ENCODE measurements around the gene PHF3. TPM values are rescaled to one million over a fixed set of nuclear protein-coding genes. Genes with fewer than 3 reads are reported as not detected.

PHF3 gene
- total RNA-seq, 1 experiment from 2014 or later = 21.8 TPM

- no peak overlapping the region for H2AFZ ChIP-seq (ENCODE audit: low read length)
- no peak overlapping the region for H3K4me3 ChIP-seq (ENCODE audit: low read length)
- H4K20me1 ChIP-seq (ENCODE audit: low read length) = no peaks in the 10 kb centered on the region
- DNase-seq (no peak), ATAC-seq (no peak)
- no TSS peak for BruUV-seq (replicated peaks)
- no peak overlapping the region for H3K4me2 ChIP-seq (ENCODE audit: low read length)
- no peaks in the 10 kb centered on the region for H3K9me3 ChIP-seq (ENCODE audit: low read length)
- no peak for TF ChIP-seq EZH2 (IDR thresholded peaks at IDR 0.05; ENCODE audit: low read length, unreplicated experiment)
- TF ChIP-seq, protein P1, sequence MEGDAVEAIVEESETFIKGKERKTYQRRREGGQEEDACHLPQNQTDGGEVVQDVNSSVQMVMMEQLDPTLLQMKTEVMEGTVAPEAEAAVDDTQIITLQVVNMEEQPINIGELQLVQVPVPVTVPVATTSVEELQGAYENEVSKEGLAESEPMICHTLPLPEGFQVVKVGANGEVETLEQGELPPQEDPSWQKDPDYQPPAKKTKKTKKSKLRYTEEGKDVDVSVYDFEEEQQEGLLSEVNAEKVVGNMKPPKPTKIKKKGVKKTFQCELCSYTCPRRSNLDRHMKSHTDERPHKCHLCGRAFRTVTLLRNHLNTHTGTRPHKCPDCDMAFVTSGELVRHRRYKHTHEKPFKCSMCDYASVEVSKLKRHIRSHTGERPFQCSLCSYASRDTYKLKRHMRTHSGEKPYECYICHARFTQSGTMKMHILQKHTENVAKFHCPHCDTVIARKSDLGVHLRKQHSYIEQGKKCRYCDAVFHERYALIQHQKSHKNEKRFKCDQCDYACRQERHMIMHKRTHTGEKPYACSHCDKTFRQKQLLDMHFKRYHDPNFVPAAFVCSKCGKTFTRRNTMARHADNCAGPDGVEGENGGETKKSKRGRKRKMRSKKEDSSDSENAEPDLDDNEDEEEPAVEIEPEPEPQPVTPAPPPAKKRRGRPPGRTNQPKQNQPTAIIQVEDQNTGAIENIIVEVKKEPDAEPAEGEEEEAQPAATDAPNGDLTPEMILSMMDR (conservative IDR thresholded peaks at IDR 0.05; ENCODE audit: low read depth, low read length) = no peak
- no peak for TF ChIP-seq EZH2phosphoT487 (IDR thresholded peaks at IDR 0.05; ENCODE audit: borderline replicate concordance, low read length)
- H3K27me3 ChIP-seq (ENCODE audit: low read length) = no peaks in the 10 kb centered on the region
- ChIA-PET POLR2A (ENCODE audit: unreplicated experiment) (no interaction called here), CTCF (no interaction called here)
- H3K79me2 ChIP-seq (ENCODE audit: low read length) = peaks cover 27% of the 10 kb centered on the region; the same call in 1 of the 2 replicates
- H3K4me1 ChIP-seq (ENCODE audit: insufficient read depth, low read length) = no peaks in the 10 kb centered on the region
- H3F3A ChIP-seq (ENCODE audit: low read length, unreplicated experiment) = no peaks in the 10 kb centered on the region
- no peak overlapping the region for H3K27ac ChIP-seq (ENCODE audit: low read length)
- no peak overlapping the region for H3K9ac ChIP-seq (ENCODE audit: low read length)
- no peaks in the 10 kb centered on the region for H3K36me3 ChIP-seq (ENCODE audit: low read depth, low read length)
- no peaks in the 10 kb centered on the region for H3K9me2 ChIP-seq (replicated peaks; ENCODE audit: low read length)
- intact Hi-C loops (cut with micrococcal nuclease) = no loop called here
These were observed 39.5 kb downstream of the PHF3 start for GRCh38 chr6:63675138-63675537.

GRCh38 chr6:63676412-63677114 is 41.0 kb downstream of the PHF3 start:
- Histone ChIP-seq H4K20me1 (ENCODE audit: low read length) (no peaks in the 10 kb centered on the region), H3K36me3 (ENCODE audit: low read depth, low read length) (no peaks in the 10 kb centered on the region), H3K4me1 (ENCODE audit: insufficient read depth, low read length) (no peaks in the 10 kb centered on the region), H3K4me3 (ENCODE audit: low read length) (no peak overlapping the region), H3F3A (ENCODE audit: low read length, unreplicated experiment) (no peaks in the 10 kb centered on the region), H3K79me2 (ENCODE audit: low read length) (peaks cover 15% of the 10 kb centered on the region), H3K27me3 (ENCODE audit: low read length) (no peaks in the 10 kb centered on the region), H3K4me2 (ENCODE audit: low read length) (no peak overlapping the region), H3K9ac (ENCODE audit: low read length) (no peak overlapping the region), H2AFZ (ENCODE audit: low read length) (no peak overlapping the region), H3K27ac (ENCODE audit: low read length) (no peak overlapping the region), H3K9me3 (ENCODE audit: low read length) (no peaks in the 10 kb centered on the region), H3K9me2 (replicated peaks; ENCODE audit: low read length) (no peaks in the 10 kb centered on the region)
- ATAC-seq (no peak), DNase-seq (no peak)
- intact Hi-C loops (cut with micrococcal nuclease) = no loop called here
- TF ChIP-seq EZH2phosphoT487 (IDR thresholded peaks at IDR 0.05; ENCODE audit: borderline replicate concordance, low read length) (no peak), EZH2 (IDR thresholded peaks at IDR 0.05; ENCODE audit: low read length, unreplicated experiment) (no peak)
- TF ChIP-seq, protein P1 (conservative IDR thresholded peaks at IDR 0.05; ENCODE audit: low read depth, low read length) = no peak
- ChIA-PET CTCF (no interaction called here), POLR2A (ENCODE audit: unreplicated experiment) (no interaction called here)
- no TSS peak for BruUV-seq (replicated peaks)

DNA sequence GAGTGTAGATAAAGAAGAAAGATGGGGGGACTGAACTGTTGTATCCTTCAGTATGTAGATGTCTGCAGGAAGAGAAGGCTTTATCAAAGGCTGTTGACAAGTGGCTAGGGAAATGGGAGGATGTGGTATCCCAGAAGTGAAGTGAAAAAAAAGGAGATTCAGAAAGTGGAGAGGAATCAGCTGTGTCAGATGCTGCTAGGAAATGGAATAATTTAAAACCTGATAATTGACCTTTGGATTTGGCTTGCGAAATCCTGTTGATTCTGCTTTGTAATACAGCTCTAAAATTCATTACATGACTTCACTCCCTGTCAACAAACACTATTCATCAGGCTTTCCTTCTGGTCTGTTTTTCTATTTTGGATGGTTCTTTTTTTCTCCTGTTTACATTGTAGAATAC is 41.7 kb downstream of the PHF3 start:
- H3K27me3 ChIP-seq (ENCODE audit: low read length) = no peaks in the 10 kb centered on the region
- H3K9ac ChIP-seq (ENCODE audit: low read length) = no peak overlapping the region
- H2AFZ ChIP-seq (ENCODE audit: low read length) = no peak overlapping the region
- no peak overlapping the region for H3K4me2 ChIP-seq (ENCODE audit: low read length)
- H3K36me3 ChIP-seq (ENCODE audit: low read depth, low read length) = no peaks in the 10 kb centered on the region
- intact Hi-C loops (cut with micrococcal nuclease) = no loop called here
- CTCF ChIA-PET = interaction anchor here (0.6 kb wide), 1 partner anchor 102 kb away, joined by 3 read pairs; no protein-coding TSS in a partner anchor
- H3K4me3 ChIP-seq (ENCODE audit: low read length) = no peak overlapping the region
- no TSS peak for BruUV-seq (replicated peaks)
- no peaks in the 10 kb centered on the region for H3F3A ChIP-seq (ENCODE audit: low read length, unreplicated experiment)
- no peaks in the 10 kb centered on the region for H3K9me2 ChIP-seq (replicated peaks; ENCODE audit: low read length)
- no peak overlapping the region for H3K27ac ChIP-seq (ENCODE audit: low read length)
- no peaks in the 10 kb centered on the region for H4K20me1 ChIP-seq (ENCODE audit: low read length)
- DNase-seq = no peak
- ATAC-seq = no peak
- H3K79me2 ChIP-seq (ENCODE audit: low read length) = peaks cover 14% of the 10 kb centered on the region
- no peaks in the 10 kb centered on the region for H3K4me1 ChIP-seq (ENCODE audit: insufficient read depth, low read length)
- POLR2A ChIA-PET (ENCODE audit: unreplicated experiment) = no interaction called here
- TF ChIP-seq, protein P1 (conservative IDR thresholded peaks at IDR 0.05; ENCODE audit: low read depth, low read length) = no peak
- TF ChIP-seq EZH2phosphoT487 (IDR thresholded peaks at IDR 0.05; ENCODE audit: borderline replicate concordance, low read length) = no peak
- no peak for TF ChIP-seq EZH2 (IDR thresholded peaks at IDR 0.05; ENCODE audit: low read length, unreplicated experiment)
- no peaks in the 10 kb centered on the region for H3K9me3 ChIP-seq (ENCODE audit: low read length)

All from PC-3 (cell line).